Nephron (organoid): ENCODE measurements around the gene ADAMTSL5.

Source experiments
- H3K27ac Mint-ChIP-seq, 3 experiments: 2 replicates each; pipeline ENCODE4 v1.8.0; 2020; ENCODE audit warnings: mixed read lengths in 3 of 3, mild to moderate bottlenecking in 2 of 3, moderate library complexity in 1 of 3
- H3K27me3 Mint-ChIP-seq: 2 replicates; pipeline ENCODE4 v1.8.0; 2021; ENCODE audit warnings: low read depth, mild to moderate bottlenecking, moderate library complexity, mixed read lengths
- H3K36me3 Mint-ChIP-seq: 2 replicates; pipeline ENCODE4 v1.8.0; 2020; ENCODE audit warnings: low read depth, mixed read lengths
- H3K4me1 Mint-ChIP-seq: 2 replicates; pipeline ENCODE4 v1.8.0; 2020; ENCODE audit warnings: mixed read lengths
- H3K4me3 Mint-ChIP-seq, 3 experiments: 2 replicates each; pipeline ENCODE4 v1.8.0; 2020; ENCODE audit warnings: mild to moderate bottlenecking in 3 of 3, mixed read lengths in 3 of 3, moderate library complexity in 2 of 3
- H3K9me3 Mint-ChIP-seq: 2 replicates; pipeline ENCODE4 v1.8.0; 2020; ENCODE audit warnings: mixed read lengths
- CTCF ChIP-seq, 3 experiments: fragments of 200-600 bp; sonication (generic); IDR thresholded peaks; one replicate each; pipeline ENCODE4 v1.5.0; 2021; ENCODE audit warnings: antibody characterized with exemption in 3 of 3; ENCODE audit not compliant: unreplicated experiment in 3 of 3

The ADAMTSL5 gene

GRCh38 chr19:1491114-1491848, 21.5 kb downstream of the ADAMTSL5 start, which contains the start of gene REEP6:
Gene REEP6 (plus strand): TSS chr19:1491181. CDS start chr19:1491270, 89 bp downstream.
- TF ChIP-seq CTCF (IDR thresholded peaks at IDR 0.05; ENCODE audit: unreplicated experiment in 3 of 3): no peak
- Mint-ChIP-seq H3K4me1 (peaks cover 5% of the 10 kb centered on the region), H3K36me3 (no peaks in the 10 kb centered on the region), H3K9me3 (no peaks in the 10 kb centered on the region), H3K4me3 (peak within 1 kb of the TSS; percentile 85 to 88 (median 87)), H3K27ac (peak within 1 kb of the TSS; percentile 74 to 96 (median 89)), H3K27me3 (peaks cover 26% of the 10 kb centered on the region)

- Mint-ChIP-seq H3K9me3 (no peaks in the 10 kb centered on the region), H3K4me1 (peaks cover 5% of the 10 kb centered on the region), H3K27ac (peak within 1 kb of the TSS; percentile 74 to 96 (median 89)), H3K36me3 (no peaks in the 10 kb centered on the region), H3K27me3 (peaks cover 23% of the 10 kb centered on the region), H3K4me3 (peak within 1 kb of the TSS; percentile 85 to 88 (median 87))
- TF ChIP-seq CTCF (IDR thresholded peaks at IDR 0.05; ENCODE audit: unreplicated experiment in 3 of 3): no peak
Measured at GRCh38 chr19:1490311-1491113, 22.3 kb downstream of the ADAMTSL5 start, which contains the start of gene PCSK4. Gene PCSK4 (minus strand): TSS chr19:1490350. CDS start chr19:1490346, 4 bp downstream.

DNA sequence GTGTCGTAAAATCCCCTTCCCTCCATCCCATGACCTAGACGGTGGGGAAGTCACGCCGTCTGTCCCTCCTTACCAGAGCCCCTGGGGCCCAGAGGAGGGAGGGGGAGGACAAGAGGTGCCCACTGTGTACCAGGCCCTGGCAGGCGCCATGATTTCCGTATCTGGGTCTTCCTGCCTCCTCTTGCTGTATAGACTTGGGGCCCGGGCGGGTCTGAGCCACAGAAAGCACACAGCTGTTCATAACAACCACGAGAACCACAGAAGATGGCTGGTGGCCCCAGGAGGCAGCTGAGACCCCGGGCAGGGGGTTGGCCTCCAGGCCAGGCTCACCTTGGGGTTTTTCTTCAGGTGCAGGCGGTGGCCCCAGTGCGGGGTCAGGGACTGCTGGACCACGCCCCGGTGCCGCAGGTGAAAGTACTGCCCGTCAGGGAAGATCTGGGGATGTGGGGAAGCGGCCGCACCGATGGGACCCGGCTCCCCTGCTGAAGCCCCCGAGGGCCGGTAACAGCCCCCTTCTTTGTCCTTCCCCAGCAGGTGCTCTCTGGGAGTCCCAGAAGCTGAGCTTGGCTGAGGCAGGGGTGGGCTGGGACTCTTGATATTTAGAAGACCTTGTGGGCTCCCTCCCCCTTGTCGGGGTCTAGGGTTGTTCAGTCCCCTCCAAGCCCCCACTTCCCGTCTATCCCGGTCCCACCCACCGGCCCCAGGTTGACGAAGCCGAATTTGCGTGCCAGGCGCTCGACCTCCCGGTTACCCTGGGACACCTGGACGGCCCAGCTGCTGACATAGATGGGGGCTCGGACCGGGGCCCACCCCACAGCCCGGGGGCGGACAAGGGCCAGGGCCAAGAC, 23.1 kb downstream of the ADAMTSL5 start:
- peaks cover 5% of the 10 kb centered on the region for H3K4me1 Mint-ChIP-seq
- peak overlapping the region; percentile 62 to 87 (median 69) for H3K4me3 Mint-ChIP-seq
- no peak for TF ChIP-seq CTCF (IDR thresholded peaks at IDR 0.05; ENCODE audit: unreplicated experiment in 3 of 3)
- H3K27me3 Mint-ChIP-seq: peaks cover 20% of the 10 kb centered on the region
- H3K27ac Mint-ChIP-seq: peak overlapping the region in 1 of 3 experiments; percentile 42
- no peaks in the 10 kb centered on the region for H3K9me3 Mint-ChIP-seq
- H3K36me3 Mint-ChIP-seq: no peaks in the 10 kb centered on the region

DNA sequence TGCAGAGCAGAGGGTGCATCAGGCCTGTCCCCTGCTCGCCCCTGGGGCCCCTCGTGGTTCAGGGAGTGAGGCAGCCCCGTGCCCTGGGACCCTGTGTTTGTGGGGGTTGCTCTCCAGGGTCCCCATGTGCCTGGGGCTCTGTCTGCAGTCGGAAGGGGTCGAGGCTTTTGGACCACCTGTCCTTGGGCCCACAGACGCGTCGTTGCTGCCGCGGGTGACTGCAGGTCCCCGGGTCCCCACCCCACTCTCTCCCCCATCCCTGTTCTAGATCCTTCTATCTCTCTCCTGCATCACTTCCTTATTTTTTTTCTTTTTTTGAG, 24.6 kb downstream of the ADAMTSL5 start:
- no peak for TF ChIP-seq CTCF (IDR thresholded peaks at IDR 0.05; ENCODE audit: unreplicated experiment in 3 of 3)
- Mint-ChIP-seq H3K27ac (no peak overlapping the region), H3K36me3 (no peaks in the 10 kb centered on the region), H3K4me1 (peaks cover 5% of the 10 kb centered on the region), H3K4me3 (peak overlapping the region in 1 of 3 experiments; percentile 21), H3K27me3 (peaks cover 12% of the 10 kb centered on the region), H3K9me3 (no peaks in the 10 kb centered on the region)

DNA sequence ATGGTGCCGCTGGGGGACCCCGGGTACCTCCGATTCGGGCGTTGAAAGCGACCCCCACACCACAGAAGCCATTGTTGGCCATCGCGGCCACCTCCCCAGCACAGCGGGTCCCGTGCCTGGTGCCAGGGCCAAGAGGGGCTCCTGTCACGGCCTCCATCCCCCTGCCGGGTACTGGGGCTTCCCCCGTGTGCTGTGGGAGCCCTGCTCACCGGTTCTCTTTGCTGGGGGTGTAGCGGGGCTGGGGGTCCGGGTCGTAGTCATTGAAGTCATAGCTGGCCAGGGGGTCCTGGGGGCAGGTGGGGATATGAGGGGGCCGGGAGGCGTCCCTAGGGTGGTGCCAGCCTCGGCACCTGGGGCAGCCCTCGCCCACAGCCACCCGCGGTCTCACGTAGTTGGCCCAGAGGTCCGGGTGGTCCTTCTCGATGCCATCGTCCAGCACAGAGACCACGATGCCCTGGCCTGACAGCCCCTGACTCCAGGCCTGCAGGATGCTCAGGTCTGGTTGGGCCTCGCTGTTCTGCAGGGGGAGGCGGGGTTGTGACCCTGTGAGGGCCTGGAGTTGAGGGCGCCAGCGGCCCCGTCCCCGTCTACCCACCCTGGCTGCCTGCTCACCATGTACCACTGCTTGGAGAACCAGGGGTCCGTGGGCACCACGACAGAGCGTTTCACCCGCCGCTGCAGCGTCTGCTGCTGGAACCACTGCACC, 25.1 kb downstream of the ADAMTSL5 start:
- Mint-ChIP-seq H3K4me3 (no peak overlapping the region), H3K27me3 (peaks cover 11% of the 10 kb centered on the region), H3K4me1 (peaks cover 5% of the 10 kb centered on the region), H3K9me3 (no peaks in the 10 kb centered on the region), H3K27ac (no peak overlapping the region), H3K36me3 (no peaks in the 10 kb centered on the region)
- TF ChIP-seq CTCF (IDR thresholded peaks at IDR 0.05; ENCODE audit: unreplicated experiment in 3 of 3): no peak
